Astrocyte (in vitro differentiated cells and primary cell): ENCODE results near the gene LIPE.

Experiments used
- CTCF ChIP-seq: IDR thresholded peaks from 2 replicates; pipeline ENCODE4 v1.5.1; 2011; ENCODE audit warnings: low read depth, mild to moderate bottlenecking, inconsistent platforms, low read length, moderate library complexity; ENCODE audit not compliant: insufficient read depth
- EZH2 ChIP-seq: IDR thresholded peaks from 2 replicates; pipeline ENCODE4 v1.6.1; 2012; ENCODE audit warnings: mild to moderate bottlenecking, low read length, inconsistent platforms; ENCODE audit not compliant: insufficient read depth

GRCh38 chr19:42412661-42413076, 14.5 kb downstream of the LIPE start:
- no peak for TF ChIP-seq CTCF
- no peak for TF ChIP-seq EZH2
